Stimulated activated CD8-positive, alpha-beta memory T cell treated with anti-CD3 and anti-CD28 coated beads, Interleukin-7, amount 100 ng/mL, for 48 hours (primary cell): ENCODE measurements around the gene SYDE1.

Experiments
- DNase-seq, 2 donors: peaks; one replicate each; pipeline ENCODE4 v3.0.0-alpha.2; 2020; ENCODE audit warnings: low read depth in 1 of 2; ENCODE audit errors: extremely low read depth in 1 of 2

Gene SYDE1

GRCh38 chr19:15108845-15109767, 1.9 kb downstream of the SYDE1 start:
- no peak for DNase-seq

GRCh38 chr19:15109768-15110417, 2.7 kb downstream of the SYDE1 start:
- no peak for DNase-seq

GRCh38 chr19:15110418-15110815, 3.2 kb downstream of the SYDE1 start:
- DNase-seq: no peak

GRCh38 chr19:15111758-15112157, 4.6 kb downstream of the SYDE1 start:
- DNase-seq: no peak

- no peak for DNase-seq
Observed at GRCh38 chr19:15112385-15112784, 5.2 kb downstream of the SYDE1 start.

GRCh38 chr19:15113245-15114152, 6.3 kb downstream of the SYDE1 start:
- no peak for DNase-seq

- no peak for DNase-seq
Observed at GRCh38 chr19:15114153-15114540, 6.9 kb downstream of the SYDE1 start.

GRCh38 chr19:15115080-15115479, 7.9 kb downstream of the SYDE1 start:
- DNase-seq: no peak

- DNase-seq: no peak
Observed at GRCh38 chr19:15115762-15116615, 8.8 kb downstream of the SYDE1 start.

GRCh38 chr19:15116856-15117255, 9.7 kb downstream of the SYDE1 start:
- DNase-seq: no peak

- no peak for DNase-seq
Observed at GRCh38 chr19:15118248-15118647, 11.0 kb downstream of the SYDE1 start.

- no peak for DNase-seq
Observed at GRCh38 chr19:15118789-15119494, 11.7 kb downstream of the SYDE1 start.

- DNase-seq: no peak
Observed at GRCh38 chr19:15120135-15121026, 13.2 kb downstream of the SYDE1 start.

GRCh38 chr19:15122331-15123030, 15.3 kb downstream of the SYDE1 start:
- DNase-seq: no peak

GRCh38 chr19:15123031-15123890, 16.1 kb downstream of the SYDE1 start:
- DNase-seq: no peak

GRCh38 chr19:15123900-15124299, 16.7 kb downstream of the SYDE1 start:
- no peak for DNase-seq

GRCh38 chr19:15124572-15125231, 17.5 kb downstream of the SYDE1 start:
- no peak for DNase-seq
